GM19099 (cell line): ENCODE measurements around the gene DEF6.

Source experiments
- POLR2A ChIP-seq: IDR thresholded peaks from 3 replicates; pipeline ENCODE4 v1.6.1; 2011; ENCODE audit warnings: low read depth; ENCODE audit not compliant: insufficient read length; ENCODE audit errors: extremely low read depth

Gene DEF6

DNA sequence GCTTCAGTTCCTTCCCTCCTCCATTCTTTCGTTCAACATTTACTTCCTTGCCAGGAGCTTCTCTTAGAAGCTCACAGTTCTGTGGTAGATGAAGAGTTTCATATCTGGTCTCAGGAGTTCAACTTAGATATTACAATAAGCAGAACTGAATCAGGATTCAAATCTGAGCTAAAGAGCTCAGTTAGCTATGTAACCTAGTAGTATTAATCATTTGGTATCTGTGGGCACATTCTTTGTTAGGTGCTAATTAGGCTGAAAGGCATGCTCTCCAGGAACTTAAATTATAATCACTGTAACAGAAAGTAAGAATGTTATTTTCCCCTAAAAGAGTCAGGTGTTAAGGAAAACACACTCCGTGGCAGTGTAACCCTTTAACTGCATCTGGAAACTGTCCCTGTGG, 29.7 kb upstream of the DEF6 start:
- no peak for TF ChIP-seq POLR2A

DNA sequence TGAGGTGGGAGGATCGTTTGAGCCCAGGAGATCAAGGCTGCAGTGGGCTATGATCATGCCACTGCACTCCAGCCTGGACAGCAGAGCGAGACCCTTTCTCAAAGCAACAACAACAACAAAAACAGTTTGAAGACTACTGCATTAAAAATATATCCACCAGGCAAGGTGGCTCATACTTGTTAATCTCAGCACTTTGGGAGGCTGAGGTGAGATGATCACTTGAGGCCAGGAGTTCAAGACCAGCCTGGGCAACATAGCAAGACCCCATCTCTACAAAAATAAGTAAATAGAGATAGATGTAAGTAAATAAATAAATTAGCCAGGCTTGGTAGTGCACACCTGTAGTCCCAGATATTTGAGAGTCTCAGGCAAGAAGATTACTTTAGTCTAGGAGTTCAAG, 25.6 kb upstream of the DEF6 start:
- no peak for TF ChIP-seq POLR2A

- no peak for TF ChIP-seq POLR2A
Measured at GRCh38 chr6:35273822-35274559, 23.6 kb upstream of the DEF6 start.

- no peak for TF ChIP-seq POLR2A
Measured at GRCh38 chr6:35275744-35276260, 21.8 kb upstream of the DEF6 start.

DNA sequence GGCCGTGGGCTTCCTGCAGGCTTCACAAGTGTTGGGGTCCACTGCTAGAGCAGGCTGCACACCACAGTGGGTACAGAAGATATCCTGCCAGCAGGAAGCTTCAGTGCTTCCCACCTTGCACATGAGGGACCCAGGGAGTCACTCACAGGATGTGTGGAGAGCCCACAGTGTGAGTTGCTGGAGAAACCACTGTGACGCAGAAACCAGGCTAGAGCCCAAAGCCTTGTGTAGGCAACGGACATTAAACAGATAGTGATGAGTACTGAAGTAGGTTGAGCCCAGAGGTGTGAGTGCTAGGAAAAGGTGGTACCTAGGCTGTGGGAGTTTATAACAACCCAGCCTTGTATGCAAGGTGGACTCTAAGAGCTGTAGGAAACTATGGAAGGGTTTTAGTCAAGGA, 18.9 kb upstream of the DEF6 start:
- no peak for TF ChIP-seq POLR2A

- no peak for TF ChIP-seq POLR2A
Measured at GRCh38 chr6:35280903-35281302, 16.7 kb upstream of the DEF6 start.

- no peak for TF ChIP-seq POLR2A
Measured at GRCh38 chr6:35282472-35282871, 15.1 kb upstream of the DEF6 start.

- TF ChIP-seq POLR2A: no peak
Measured at GRCh38 chr6:35283361-35283760, 14.3 kb upstream of the DEF6 start.

DNA sequence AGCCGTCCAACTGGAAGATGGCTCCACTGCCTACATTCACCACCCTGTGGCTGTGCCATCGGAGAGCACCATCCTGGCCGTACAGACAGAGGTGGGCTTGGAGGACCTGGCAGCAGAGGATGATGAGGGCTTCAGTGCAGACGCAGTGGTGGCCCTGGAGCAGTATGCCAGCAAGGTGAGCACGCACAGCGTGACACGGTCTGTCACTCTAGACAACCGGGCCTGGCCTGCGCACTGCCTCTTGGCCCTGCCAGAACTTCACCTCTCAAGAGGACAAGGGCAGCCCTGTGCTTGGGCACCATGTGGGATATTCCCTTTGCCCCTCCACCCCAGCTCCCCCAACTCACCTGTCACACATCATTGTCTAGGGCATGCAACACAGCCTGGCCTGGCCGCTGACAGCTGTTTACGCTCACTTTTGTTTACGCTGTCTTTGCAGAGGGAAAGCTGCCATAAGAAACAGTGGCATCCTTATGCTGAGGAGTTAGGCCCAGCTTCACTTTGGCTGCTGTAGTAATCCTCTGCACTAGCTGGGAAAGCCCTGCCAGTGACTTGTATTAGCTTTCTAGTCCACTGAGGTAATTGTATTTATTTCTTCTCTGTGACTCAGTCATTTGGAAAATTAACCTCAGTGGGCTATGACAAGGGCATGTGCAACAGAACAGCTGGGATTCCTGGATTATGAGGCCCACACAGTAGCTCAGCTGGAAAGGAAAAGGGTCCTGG, 9.8 kb upstream of the DEF6 start:
- TF ChIP-seq POLR2A: no peak

GRCh38 chr6:35288834-35289233, 8.8 kb upstream of the DEF6 start:
- no peak for TF ChIP-seq POLR2A

- no peak for TF ChIP-seq POLR2A
Measured at GRCh38 chr6:35291491-35291890, 6.1 kb upstream of the DEF6 start.

DNA sequence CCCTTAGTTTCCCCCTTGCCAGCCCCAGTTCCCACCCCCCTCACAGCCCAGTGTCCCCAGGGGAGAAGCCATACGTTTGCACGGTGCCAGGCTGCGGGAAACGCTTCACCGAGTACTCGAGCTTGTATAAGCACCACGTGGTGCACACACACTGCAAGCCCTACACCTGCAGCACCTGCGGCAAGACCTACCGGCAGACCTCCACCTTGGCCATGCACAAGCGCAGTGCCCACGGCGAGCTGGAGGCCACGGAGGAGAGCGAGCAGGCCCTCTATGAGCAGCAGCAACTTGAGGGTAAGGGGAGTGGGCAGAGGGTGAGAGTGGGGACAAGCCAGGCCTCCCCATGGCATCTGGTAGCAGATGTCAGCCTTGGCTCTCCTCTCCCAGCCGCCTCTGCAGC, 5.1 kb upstream of the DEF6 start:
- TF ChIP-seq POLR2A: no peak

DNA sequence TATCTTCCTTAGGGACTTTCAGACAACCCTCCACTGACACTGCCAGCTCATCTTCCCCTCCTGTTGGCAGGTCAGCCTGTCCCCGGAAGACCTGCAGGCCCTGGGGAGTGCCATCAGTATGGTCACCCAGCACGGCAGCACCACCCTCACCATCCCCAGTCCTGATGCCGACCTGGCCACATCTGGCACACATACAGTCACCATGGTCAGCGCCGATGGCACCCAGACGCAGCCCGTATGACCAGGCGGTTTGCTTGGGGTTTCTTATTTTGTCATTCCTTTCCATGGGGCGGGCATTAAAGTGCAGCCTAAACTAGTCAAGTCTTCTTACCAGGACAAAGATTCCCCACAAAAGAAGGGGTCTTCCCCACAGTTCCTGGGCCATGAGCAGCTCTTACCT, 3.9 kb upstream of the DEF6 start:
- TF ChIP-seq POLR2A: no peak

- no peak for TF ChIP-seq POLR2A
Measured at GRCh38 chr6:35294308-35294945, 3.2 kb upstream of the DEF6 start.

DNA sequence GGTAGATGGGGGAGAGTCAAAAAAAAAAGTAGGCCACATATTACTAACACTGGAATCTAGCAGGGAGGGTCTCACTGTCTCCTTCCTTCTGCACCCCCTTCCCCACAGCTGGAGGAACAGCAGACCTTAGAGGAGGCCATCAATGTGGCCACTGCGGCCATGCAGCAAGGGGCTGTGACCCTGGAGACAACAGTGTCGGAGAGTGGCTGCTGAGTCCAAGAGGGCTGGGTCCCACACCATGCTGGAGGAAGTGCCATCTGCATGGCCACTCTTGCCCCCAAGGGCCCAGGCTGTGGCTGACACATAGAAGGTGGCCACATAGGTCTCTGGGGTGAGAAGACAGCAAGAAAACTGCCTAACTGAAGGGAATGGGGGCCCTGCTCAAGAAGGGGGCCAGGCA, 2.6 kb upstream of the DEF6 start:
- TF ChIP-seq POLR2A: no peak
